ENCODE results near the gene OR6M1. TPM values are rescaled to one million over a fixed set of nuclear protein-coding genes. Genes with fewer than 3 reads are reported as not detected.

The OR6M1 gene
- total and polyA plus RNA-seq, 9 of the 15 experiments (the other 6 are each of a cell fraction or from before 2014, with no cell fraction given): not detected

- H3K4me2 ChIP-seq (ENCODE audit: insufficient read depth, low read length): no peak overlapping the region
- ChIA-PET CTCF (ENCODE audit: low intra/inter-chr PET ratio) (no interaction called here), POLR2A (no interaction called here)
- TF ChIP-seq NKRF (IDR thresholded peaks at IDR 0.05; ENCODE audit: borderline replicate concordance): no peak
- TF ChIP-seq AFF1 (IDR thresholded peaks at IDR 0.05; ENCODE audit: low read depth in 1 of 2, partially characterized antibody in 2 of 2): no peak
- no peak for TF ChIP-seq ZNF175 (CRISPR knock-in tag; IDR thresholded peaks at IDR 0.05; ENCODE audit: low read depth)
- no peak for TF ChIP-seq SAFB (IDR thresholded peaks at IDR 0.05; ENCODE audit: borderline replicate concordance, low read depth, low read length)
- no peak for TF ChIP-seq TAL1 (IDR thresholded peaks at IDR 0.05)
- no peak for TF ChIP-seq RAD51 (IDR thresholded peaks at IDR 0.05; ENCODE audit: borderline replicate concordance, low read depth)
- no peak for TF ChIP-seq ZBTB17 (CRISPR knock-in tag; IDR thresholded peaks at IDR 0.05)
- TF ChIP-seq ZNF224 (CRISPR knock-in tag; IDR thresholded peaks at IDR 0.05): no peak
- no peak for TF ChIP-seq ZNF584 (CRISPR knock-in tag; IDR thresholded peaks at IDR 0.05; ENCODE audit: low read depth)
- TF ChIP-seq ZNF76 (CRISPR knock-in tag; IDR thresholded peaks at IDR 0.05; ENCODE audit: borderline replicate concordance): no peak
- TF ChIP-seq EGR1 (conservative IDR thresholded peaks at IDR 0.05): no peak
- no TSS peak for BruUV-seq (replicated peaks)
- DNase-seq (ENCODE audit: extremely low read depth in 1 of 4, low spot score in 3 of 4) (no peak), FAIRE-seq (no peak), ATAC-seq (no peak)
- intact Hi-C loops (cut with micrococcal nuclease) (no loop called here), in situ Hi-C loops (cut with MboI) (no loop called here)
- no peaks in the 10 kb centered on the region for H4K20me1 ChIP-seq (replicated peaks; ENCODE audit: control insufficient read depth, insufficient read depth, low read length)
- no peaks in the 10 kb centered on the region for H3K27me3 ChIP-seq (ENCODE audit: control insufficient read depth in 2 of 2, insufficient read depth in 2 of 2, low read length in 2 of 2)
- H3K9me1 ChIP-seq (ENCODE audit: control insufficient read depth, insufficient read depth, low read length): no peaks in the 10 kb centered on the region
- H3K4me1 ChIP-seq (replicated peaks in 1 of 2; ENCODE audit: control insufficient read depth in 2 of 2, insufficient read depth in 2 of 2, low read length in 2 of 2): no peaks in the 10 kb centered on the region
- no peaks in the 10 kb centered on the region for H3K9me3 ChIP-seq (replicated peaks; ENCODE audit: control insufficient read depth, insufficient read depth, low read depth, low read length)
- H2AFZ ChIP-seq (ENCODE audit: low read depth, low read length): no peak overlapping the region
- H3K9ac ChIP-seq (ENCODE audit: insufficient read depth in 1 of 2, low read depth in 2 of 2, low read length in 2 of 2): no peak overlapping the region
- 0% methylated on average over 1 of the region's 1 CpG for WGBS (ENCODE audit: insufficient coverage, low coverage, missing lambda C conversion rate)
- no peak overlapping the region for H3K4me3 ChIP-seq
- no peak overlapping the region for H3K27ac ChIP-seq (ENCODE audit: extremely low read depth, low read depth, low read length)
- no peaks in the 10 kb centered on the region for H3K79me2 ChIP-seq (ENCODE audit: control insufficient read depth, insufficient read depth, low read length)
- no peaks in the 10 kb centered on the region for H3K36me3 ChIP-seq (ENCODE audit: control insufficient read depth, insufficient read depth, low read length)
These were observed 27.6 kb downstream of the OR6M1 start for GRCh38 chr11:123778511-123778910.

All from K562 (cell line).